ENCODE measurements around the gene TBXA2R. TPM values are rescaled to one million over a fixed set of nuclear protein-coding genes. Genes with fewer than 3 reads are reported as not detected.

Gene TBXA2R
- total and polyA plus RNA-seq, 2 of the 8 experiments (the other 6 are each of a cell fraction or from before 2014, with no cell fraction given), result 0.39 to 0.50 TPM

GRCh38 chr19:3599776-3600187 is 6.9 kb downstream of the TBXA2R start:
- Histone ChIP-seq H3K79me1 (ENCODE audit: low read depth, low read length) (no peaks in the 10 kb centered on the region), H4K91ac (replicated peaks; ENCODE audit: insufficient read length, low read length) (no peak overlapping the region), H3K36me3 (ENCODE audit: control insufficient read depth in 2 of 4, insufficient read depth in 4 of 4, low read length in 3 of 4) (no peaks in the 10 kb centered on the region), H3K4me2 (ENCODE audit: insufficient read depth in 1 of 2, low read depth in 2 of 2, low read length in 2 of 2) (no peak overlapping the region), H3K9ac (replicated peaks in 1 of 4; ENCODE audit: extremely low read depth in 1 of 4, low read depth in 3 of 4, low read length in 3 of 4) (no peak overlapping the region), H4K20me1 (replicated peaks in 1 of 2; ENCODE audit: control insufficient read depth in 1 of 2, insufficient read depth in 2 of 2, low read length in 2 of 2) (no peaks in the 10 kb centered on the region), H3K56ac (replicated peaks; ENCODE audit: insufficient read length, low read depth, low read length) (no peak overlapping the region), H3K4me1 (replicated peaks in 1 of 4; ENCODE audit: control insufficient read depth in 3 of 4, insufficient read depth in 4 of 4, low read length in 3 of 4) (no peaks in the 10 kb centered on the region), H3K27ac (ENCODE audit: low read depth, low read length) (no peak overlapping the region), H4K8ac (ENCODE audit: extremely low read depth, insufficient read depth, low read length) (peak overlapping the region; percentile 71), H2BK120ac (replicated peaks; ENCODE audit: low read depth, low read length) (no peak overlapping the region), H3K27me3 (replicated peaks in 1 of 4; ENCODE audit: control insufficient read depth in 3 of 4, extremely low read depth in 1 of 4, insufficient read depth in 3 of 4, low read length in 3 of 4) (peaks cover 0 to under 1% (median 0%) of the 10 kb centered on the region in 4 experiments; a peak in 2 of 7 replicates), H3K9me3 (ENCODE audit: insufficient read depth in 2 of 2, low read depth in 1 of 2, low read length in 1 of 2) (no peaks in the 10 kb centered on the region), H3K4me3 (ENCODE audit: extremely low read depth in 1 of 4, insufficient read depth in 2 of 4, low read depth in 3 of 4, low read length in 4 of 4) (no peak overlapping the region), H2AFZ (ENCODE audit: low read length) (no peak overlapping the region), H2AK5ac (ENCODE audit: low read depth, low read length) (no peak overlapping the region), H2BK5ac (ENCODE audit: low read depth, low read length) (no peak overlapping the region), H3K18ac (ENCODE audit: extremely low read depth, low read length) (no peak overlapping the region), H2BK12ac (ENCODE audit: low read depth, low read length) (no peak overlapping the region), H3K4ac (replicated peaks; ENCODE audit: insufficient read length, low read depth, low read length) (no peak overlapping the region), H3K79me2 (ENCODE audit: control insufficient read depth in 1 of 2, insufficient read depth in 2 of 2, low read length in 2 of 2) (no peaks in the 10 kb centered on the region), H2BK20ac (ENCODE audit: low read length) (no peak overlapping the region), H2BK15ac (ENCODE audit: low read length) (no peak overlapping the region), H3K23ac (ENCODE audit: insufficient read length) (no peak overlapping the region), H3K23me2 (ENCODE audit: low read depth, low read length) (no peaks in the 10 kb centered on the region), H4K5ac (ENCODE audit: insufficient read length, low read depth, low read length) (no peak overlapping the region), H3K14ac (ENCODE audit: insufficient read length) (no peak overlapping the region)
- ChIA-PET POLR2A (ENCODE audit: partially characterized antibody) (interaction anchor here (0.7 to 1.6 kb wide), 3 partner anchors 8 to 28 kb away, joined by 3 to 4 read pairs (median 4); no protein-coding TSS in a partner anchor), CTCF (ENCODE audit: partially characterized antibody) (interaction anchor here (0.9 to 3.5 kb wide), 7 partner anchors 9 to 252 kb away, joined by 3 to 21 read pairs (median 6); partner anchors contain the start of gene GIPC3)
- 83% methylated on average over 26 of the region's 28 CpGs; no CpG with 5 or more reads in 1 of the 2 experiments for WGBS, 2 experiments (ENCODE audit: extremely low coverage in 1 of 2, insufficient coverage in 1 of 2, insufficient read length in 1 of 2, insufficient replicate concordance in 2 of 2, low coverage in 1 of 2, low lambda C conversion rate in 2 of 2, missing lambda C conversion rate in 1 of 2)
- peak in 1 of 2 experiments; percentile 74 for DNase-seq (ENCODE audit: low read depth in 1 of 2, low spot score in 2 of 2)
- FAIRE-seq, result no peak
- no peak for TF ChIP-seq POU5F1 (IDR thresholded peaks at IDR 0.05; ENCODE audit: low read depth, low read length)
- no peak for TF ChIP-seq ATF2 (IDR thresholded peaks at IDR 0.05; ENCODE audit: low read length)
- TF ChIP-seq EZH2 (IDR thresholded peaks at IDR 0.05; ENCODE audit: low read depth, low read length, severe bottlenecking), result no peak
- no peak for TF ChIP-seq SRF (IDR thresholded peaks at IDR 0.05; ENCODE audit: low read depth, low read length)
- TF ChIP-seq TBP (IDR thresholded peaks at IDR 0.05; ENCODE audit: low read depth, low read length), result no peak
- peak; percentile 42 to 65 for TF ChIP-seq RAD21 (IDR thresholded peaks at IDR 0.05 in 1 of 2, conservative IDR thresholded peaks at IDR 0.05 in 1 of 2; ENCODE audit: low read depth in 2 of 2, low read length in 2 of 2)
- no peak for TF ChIP-seq MAFK (IDR thresholded peaks at IDR 0.05; ENCODE audit: low read depth, low read length)
- peak; percentile 55 to 78 (median 69) for TF ChIP-seq CTCF (IDR thresholded peaks at IDR 0.05; ENCODE audit: control extremely low read depth in 1 of 3, insufficient read depth in 1 of 3, low read depth in 1 of 3, low read length in 3 of 3)
- TF ChIP-seq POLR2AphosphoS5 (IDR thresholded peaks at IDR 0.05; ENCODE audit: low read depth, low read length), result no peak
